ENCODE measurements around the gene SIRPA. TPM values are rescaled to one million over a fixed set of nuclear protein-coding genes. Genes with fewer than 3 reads are reported as not detected.

SIRPA gene
- total RNA-seq, 2 donors from 2014 or later = 5.1 to 6.3 TPM

DNA sequence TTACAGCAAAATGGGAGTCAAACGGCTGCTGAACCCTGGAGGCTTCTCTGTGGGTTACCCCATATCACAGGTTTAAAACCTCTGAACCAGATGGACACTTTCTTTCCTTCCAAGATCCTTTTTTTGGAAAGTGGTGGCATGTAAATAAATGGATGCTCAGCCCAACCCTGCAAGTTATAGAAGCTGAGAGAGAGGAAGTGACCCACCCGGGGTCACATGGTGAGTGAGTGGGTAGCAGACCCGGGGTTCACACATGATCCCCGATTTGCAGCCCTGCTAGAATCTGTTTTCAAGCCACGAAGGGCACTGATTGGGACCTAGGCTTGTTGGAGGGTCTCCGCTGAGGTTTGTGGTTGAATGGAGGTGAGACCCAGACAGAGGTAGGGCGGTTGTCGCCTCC lies 32.0 kb downstream of the SIRPA start:
- Mint-ChIP-seq H3K4me1 (peaks cover 5% of the 10 kb centered on the region), H3K27me3 (ENCODE audit: insufficient read depth) (no peaks in the 10 kb centered on the region), H3K4me3 (no peak overlapping the region), H3K27ac (no peak overlapping the region), H3K9me3 (no peaks in the 10 kb centered on the region), H3K36me3 (ENCODE audit: low read depth) (peaks cover 3% of the 10 kb centered on the region)
- no peak overlapping the region for H3K4me3 ChIP-seq (ENCODE audit: low read length)
- H3K27ac ChIP-seq (ENCODE audit: low read depth, low read length) = no peak overlapping the region
- no peaks in the 10 kb centered on the region for H3K9me3 ChIP-seq (ENCODE audit: control insufficient read depth, low read length)
- H3K27me3 ChIP-seq (ENCODE audit: control insufficient read depth, insufficient read depth, low read length, poor library complexity, severe bottlenecking) = no peaks in the 10 kb centered on the region
- no peak overlapping the region for H3K9ac ChIP-seq (ENCODE audit: extremely low read depth, low read length, poor library complexity, severe bottlenecking)
- H3K36me3 ChIP-seq (ENCODE audit: control insufficient read depth, insufficient read depth, low read length) = no peaks in the 10 kb centered on the region
- WGBS, 2 experiments (ENCODE audit: insufficient coverage in 1 of 2, insufficient read length in 1 of 2) = 86 to 100% methylated on average over 6 to 8 of the region's 8 CpGs
- no peaks in the 10 kb centered on the region for H3K4me1 ChIP-seq (ENCODE audit: control insufficient read depth, insufficient read depth, low read length)
- TF ChIP-seq, protein P1, sequence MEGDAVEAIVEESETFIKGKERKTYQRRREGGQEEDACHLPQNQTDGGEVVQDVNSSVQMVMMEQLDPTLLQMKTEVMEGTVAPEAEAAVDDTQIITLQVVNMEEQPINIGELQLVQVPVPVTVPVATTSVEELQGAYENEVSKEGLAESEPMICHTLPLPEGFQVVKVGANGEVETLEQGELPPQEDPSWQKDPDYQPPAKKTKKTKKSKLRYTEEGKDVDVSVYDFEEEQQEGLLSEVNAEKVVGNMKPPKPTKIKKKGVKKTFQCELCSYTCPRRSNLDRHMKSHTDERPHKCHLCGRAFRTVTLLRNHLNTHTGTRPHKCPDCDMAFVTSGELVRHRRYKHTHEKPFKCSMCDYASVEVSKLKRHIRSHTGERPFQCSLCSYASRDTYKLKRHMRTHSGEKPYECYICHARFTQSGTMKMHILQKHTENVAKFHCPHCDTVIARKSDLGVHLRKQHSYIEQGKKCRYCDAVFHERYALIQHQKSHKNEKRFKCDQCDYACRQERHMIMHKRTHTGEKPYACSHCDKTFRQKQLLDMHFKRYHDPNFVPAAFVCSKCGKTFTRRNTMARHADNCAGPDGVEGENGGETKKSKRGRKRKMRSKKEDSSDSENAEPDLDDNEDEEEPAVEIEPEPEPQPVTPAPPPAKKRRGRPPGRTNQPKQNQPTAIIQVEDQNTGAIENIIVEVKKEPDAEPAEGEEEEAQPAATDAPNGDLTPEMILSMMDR (conservative IDR thresholded peaks at IDR 0.05) = no peak
- no peak for DNase-seq

- no peak overlapping the region for H3K4me3 Mint-ChIP-seq
- no peak overlapping the region for H3K27ac Mint-ChIP-seq
- no peaks in the 10 kb centered on the region for H3K27me3 ChIP-seq (ENCODE audit: control insufficient read depth, insufficient read depth, low read length, poor library complexity, severe bottlenecking)
- TF ChIP-seq, protein P1 (conservative IDR thresholded peaks at IDR 0.05) = no peak
- 90 to 93% methylated on average over 8 to 10 of the region's 10 CpGs for WGBS, 2 experiments (ENCODE audit: insufficient coverage in 1 of 2, insufficient read length in 1 of 2)
- H3K4me1 Mint-ChIP-seq = peaks cover 5% of the 10 kb centered on the region
- no peak overlapping the region for H3K27ac ChIP-seq (ENCODE audit: low read depth, low read length)
- H3K4me1 ChIP-seq (ENCODE audit: control insufficient read depth, insufficient read depth, low read length) = no peaks in the 10 kb centered on the region
- H3K36me3 Mint-ChIP-seq (ENCODE audit: low read depth) = no peaks in the 10 kb centered on the region
- H3K9me3 ChIP-seq (ENCODE audit: control insufficient read depth, low read length) = no peaks in the 10 kb centered on the region
- DNase-seq = no peak
- no peaks in the 10 kb centered on the region for H3K9me3 Mint-ChIP-seq
- H3K36me3 ChIP-seq (ENCODE audit: control insufficient read depth, insufficient read depth, low read length) = no peaks in the 10 kb centered on the region
- H3K9ac ChIP-seq (ENCODE audit: extremely low read depth, low read length, poor library complexity, severe bottlenecking) = no peak overlapping the region
- no peak overlapping the region for H3K4me3 ChIP-seq (ENCODE audit: low read length)
- no peaks in the 10 kb centered on the region for H3K27me3 Mint-ChIP-seq (ENCODE audit: insufficient read depth)
These were observed 32.9 kb downstream of the SIRPA start for GRCh38 chr20:1928154-1928553.

DNA sequence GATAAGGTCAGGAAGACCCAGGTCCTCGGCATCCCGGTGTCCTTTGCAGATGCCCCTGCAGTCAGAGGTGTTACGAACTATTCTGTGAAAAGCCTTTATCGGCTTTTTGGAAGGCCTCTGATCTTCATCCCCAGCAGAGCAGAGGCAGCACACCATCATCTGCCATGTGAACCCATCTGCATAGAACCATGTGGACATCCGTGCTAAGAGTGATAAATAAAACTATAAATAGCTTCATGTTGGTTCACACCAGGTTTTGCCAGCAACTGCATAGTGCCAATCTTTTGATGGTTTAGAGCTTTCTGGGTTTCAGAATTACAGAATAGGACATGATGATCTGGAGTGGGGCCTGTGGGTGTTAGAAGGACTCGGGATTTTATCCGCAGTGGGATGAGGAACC lies 33.6 kb downstream of the SIRPA start:
- no peak overlapping the region for H3K4me3 Mint-ChIP-seq

More for the DNA sequence above, 33.6 kb downstream of the SIRPA start:
- no peaks in the 10 kb centered on the region for H3K9me3 Mint-ChIP-seq
- WGBS, 2 experiments (ENCODE audit: insufficient coverage in 1 of 2, insufficient read length in 1 of 2) = 93 to 95% methylated on average over 6 to 7 of the region's 7 CpGs
- Histone ChIP-seq H3K4me1 (ENCODE audit: control insufficient read depth, insufficient read depth, low read length) (no peaks in the 10 kb centered on the region), H3K4me3 (ENCODE audit: low read length) (no peak overlapping the region), H3K27me3 (ENCODE audit: control insufficient read depth, insufficient read depth, low read length, poor library complexity, severe bottlenecking) (no peaks in the 10 kb centered on the region), H3K9ac (ENCODE audit: extremely low read depth, low read length, poor library complexity, severe bottlenecking) (no peak overlapping the region), H3K27ac (ENCODE audit: low read depth, low read length) (no peak overlapping the region), H3K9me3 (ENCODE audit: control insufficient read depth, low read length) (no peaks in the 10 kb centered on the region), H3K36me3 (ENCODE audit: control insufficient read depth, insufficient read depth, low read length) (no peaks in the 10 kb centered on the region)
- no peaks in the 10 kb centered on the region for H3K36me3 Mint-ChIP-seq (ENCODE audit: low read depth)
- no peak overlapping the region for H3K27ac Mint-ChIP-seq
- H3K4me1 Mint-ChIP-seq = peaks cover 5% of the 10 kb centered on the region
- TF ChIP-seq, protein P1 (conservative IDR thresholded peaks at IDR 0.05) = no peak
- DNase-seq = no peak
- no peaks in the 10 kb centered on the region for H3K27me3 Mint-ChIP-seq (ENCODE audit: insufficient read depth)

All from endodermal cell (in vitro differentiated cells).